KOPT-K1 (cell line): ENCODE results near the gene OR2F1.

ENCODE experiments used
- H3K27ac ChIP-seq: fragments of 200-600 bp; sonication (generic); 2 replicates; pipeline ENCODE4 v1.5.1; 2016; ENCODE audit warnings: antibody characterized with exemption, mild to moderate bottlenecking, low read depth, low read length; ENCODE audit not compliant: poor library complexity, severe bottlenecking
- H3K36me3 ChIP-seq: fragments of 200-600 bp; sonication (generic); 2 replicates; pipeline ENCODE4 v1.5.1; 2017; ENCODE audit warnings: antibody characterized with exemption, mild to moderate bottlenecking, low read length, moderate library complexity; ENCODE audit not compliant: insufficient read depth
- H3K9me3 ChIP-seq: fragments of 200-600 bp; sonication (generic); 2 replicates; pipeline ENCODE4 v1.5.1; 2017; ENCODE audit warnings: antibody characterized with exemption, low read length, mild to moderate bottlenecking; ENCODE audit not compliant: insufficient read depth, poor library complexity, severe bottlenecking

The OR2F1 gene

DNA sequence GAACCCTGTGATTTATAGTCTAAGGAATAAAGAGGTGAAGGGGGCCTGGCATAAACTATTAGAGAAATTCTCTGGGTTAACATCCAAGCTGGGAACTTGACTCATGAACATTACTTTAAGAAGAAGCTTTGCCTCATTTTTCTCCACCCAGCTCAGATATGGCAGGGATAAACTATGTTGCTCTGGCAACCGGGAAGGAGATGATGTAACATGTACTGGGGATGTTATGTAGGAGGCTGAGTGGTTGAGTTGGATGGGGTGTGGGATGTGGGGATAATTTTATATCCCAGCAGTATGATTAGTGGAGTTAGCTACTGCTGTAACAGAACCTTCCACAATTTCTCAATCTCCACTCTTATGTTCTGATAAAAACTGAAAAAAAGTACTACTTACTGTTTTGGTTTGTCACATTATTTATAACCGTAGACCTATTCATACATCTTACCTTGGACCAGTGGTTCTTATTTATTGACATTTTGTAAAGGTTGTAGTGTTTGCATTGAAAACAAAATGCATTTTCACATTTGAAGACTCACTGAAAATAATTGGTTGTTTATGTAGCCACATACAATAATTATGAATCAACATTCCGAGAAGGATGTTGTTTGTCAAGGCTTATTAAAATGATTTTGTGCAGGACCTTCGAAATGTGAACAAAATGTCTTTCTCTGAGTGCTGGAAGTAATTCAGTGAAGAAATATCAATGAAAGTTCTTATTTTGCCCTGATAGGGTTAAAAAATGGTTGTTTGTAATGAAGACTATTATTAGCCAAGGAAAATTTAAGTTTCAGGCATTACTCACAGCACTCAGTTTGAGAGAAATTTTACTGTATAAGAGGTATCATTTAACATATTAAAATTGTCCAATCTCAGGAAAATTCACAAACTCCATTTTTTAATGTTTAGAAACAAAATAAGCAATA lies 18.3 kb upstream of the OR2F1 start:
- no peak overlapping the region for H3K27ac ChIP-seq

DNA sequence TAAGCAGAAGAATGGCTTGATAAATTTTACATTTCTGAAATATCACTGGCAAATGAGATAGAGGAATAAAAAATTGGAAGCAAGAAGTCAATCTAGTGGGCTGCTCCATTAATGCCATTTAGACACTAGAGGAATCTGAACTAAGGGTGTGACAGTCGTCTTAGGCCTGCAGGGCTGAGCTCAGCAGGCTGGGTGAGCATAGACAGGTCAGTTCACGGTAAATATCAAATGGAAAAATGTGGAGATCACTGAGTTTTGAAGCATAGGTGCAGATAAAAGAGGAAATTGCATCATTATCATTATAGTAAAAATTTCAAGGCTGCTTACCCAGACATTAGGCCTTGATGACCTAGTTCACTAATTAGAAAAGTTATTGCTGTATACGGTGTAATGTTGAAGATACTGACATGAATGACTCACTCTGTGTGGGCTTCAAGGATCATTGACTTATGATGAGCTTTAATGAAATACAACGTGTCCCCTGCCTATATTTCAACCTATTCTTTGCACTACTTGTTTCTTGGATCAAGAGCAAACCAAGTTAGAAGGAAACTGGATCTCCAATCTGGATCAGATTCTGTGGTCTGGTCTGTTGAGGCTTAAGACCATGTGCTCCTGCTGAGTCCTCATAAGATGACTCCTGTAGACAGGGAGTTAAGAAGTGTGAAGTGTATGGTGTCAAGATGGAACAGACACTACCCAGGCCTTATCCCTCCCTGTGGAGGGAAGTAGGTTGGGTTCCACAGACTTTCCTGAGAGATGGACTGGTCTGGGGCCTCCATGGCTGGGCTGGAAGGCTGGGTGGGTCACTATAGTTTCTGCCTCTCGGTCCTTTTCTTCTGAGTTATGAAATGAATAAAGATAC lies 16.0 kb upstream of the OR2F1 start:
- no peak overlapping the region for H3K27ac ChIP-seq
- H3K9me3 ChIP-seq: peaks cover 2% of the 10 kb centered on the region
- no peaks in the 10 kb centered on the region for H3K36me3 ChIP-seq

More for the DNA sequence above, 18.3 kb upstream of the OR2F1 start:
- H3K36me3 ChIP-seq: no peaks in the 10 kb centered on the region
- peaks cover 6% of the 10 kb centered on the region for H3K9me3 ChIP-seq

DNA sequence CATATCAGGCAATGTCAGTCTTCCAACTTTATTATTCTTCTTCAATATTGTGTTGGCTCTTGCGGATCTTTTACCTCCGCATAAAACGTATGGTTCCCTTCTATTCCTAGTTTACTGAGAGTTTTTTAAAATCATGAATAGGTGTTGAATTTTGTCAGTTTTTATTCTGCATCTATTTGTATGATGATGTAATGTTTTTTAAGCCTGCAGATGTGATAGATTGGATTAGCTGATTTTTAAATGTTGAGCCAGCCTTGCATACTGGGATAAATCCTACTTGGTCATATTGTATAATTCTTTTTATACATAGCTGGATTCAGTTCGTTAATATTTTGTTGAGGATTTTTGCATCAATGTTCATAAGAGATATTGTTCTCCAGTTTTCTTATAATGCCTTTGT lies 9.2 kb upstream of the OR2F1 start:
- H3K27ac ChIP-seq: no peak overlapping the region
- H3K36me3 ChIP-seq: no peaks in the 10 kb centered on the region
- no peaks in the 10 kb centered on the region for H3K9me3 ChIP-seq

DNA sequence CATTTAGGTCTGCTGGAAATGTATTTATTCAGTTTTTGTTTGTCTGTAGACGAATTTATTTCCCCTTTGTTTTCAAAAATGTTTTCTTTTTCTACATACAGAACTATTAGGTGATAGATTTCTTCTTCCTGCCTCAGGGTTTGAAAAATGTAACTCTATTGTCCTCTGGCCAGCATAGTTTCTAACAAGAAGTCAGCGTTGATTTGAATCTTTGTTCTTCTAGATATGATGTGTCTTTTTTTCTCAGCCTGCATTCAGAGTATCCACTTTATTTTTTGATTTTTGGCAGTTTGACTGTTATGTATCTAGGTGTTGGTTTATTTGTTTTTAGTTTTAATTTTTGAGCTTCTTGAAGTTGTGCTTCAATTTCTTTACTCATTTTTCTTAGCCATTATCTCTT lies 7.5 kb upstream of the OR2F1 start:
- Histone ChIP-seq H3K27ac (no peak overlapping the region), H3K9me3 (no peaks in the 10 kb centered on the region), H3K36me3 (no peaks in the 10 kb centered on the region)

DNA sequence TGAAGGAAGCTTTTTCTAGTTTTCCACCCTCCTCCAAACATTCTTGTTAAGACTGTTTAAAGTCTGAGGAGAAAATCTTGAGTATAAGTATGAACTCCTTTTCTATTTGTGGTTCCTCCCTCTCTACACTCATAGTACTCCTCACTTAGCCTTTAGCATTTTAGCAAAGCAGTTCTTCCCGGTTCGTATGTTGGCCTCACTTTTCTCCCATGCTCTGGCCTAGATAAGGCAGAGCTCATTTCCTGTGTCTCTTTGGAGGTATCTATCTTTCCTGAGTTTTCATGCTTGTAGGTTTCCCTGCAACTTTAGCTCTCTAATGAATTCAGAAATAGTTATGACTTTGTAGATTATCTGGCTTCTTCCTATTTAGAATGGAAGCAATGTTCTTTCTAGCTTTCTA lies 5.9 kb upstream of the OR2F1 start:
- Histone ChIP-seq H3K27ac (no peak overlapping the region), H3K9me3 (no peaks in the 10 kb centered on the region), H3K36me3 (no peaks in the 10 kb centered on the region)

DNA sequence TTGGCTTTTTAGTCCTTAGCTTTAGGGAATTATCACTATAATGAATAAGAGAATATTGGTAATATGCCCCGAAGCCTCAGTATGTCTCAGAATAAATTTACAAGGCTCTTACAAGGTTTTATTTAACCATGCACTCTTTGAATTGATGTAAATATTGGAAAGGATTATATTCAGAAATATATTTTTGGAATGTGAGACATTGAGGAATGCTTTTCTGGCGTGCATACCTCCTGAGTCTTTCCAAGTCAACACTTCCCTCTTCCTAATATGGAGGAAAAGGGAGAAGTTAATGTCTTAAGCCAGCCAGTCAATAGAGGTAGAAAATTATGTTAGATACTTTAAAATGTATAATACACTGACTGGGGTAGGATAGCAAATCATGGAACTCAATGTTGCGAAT lies 1.2 kb upstream of the OR2F1 start:
- no peaks in the 10 kb centered on the region for H3K36me3 ChIP-seq

DNA sequence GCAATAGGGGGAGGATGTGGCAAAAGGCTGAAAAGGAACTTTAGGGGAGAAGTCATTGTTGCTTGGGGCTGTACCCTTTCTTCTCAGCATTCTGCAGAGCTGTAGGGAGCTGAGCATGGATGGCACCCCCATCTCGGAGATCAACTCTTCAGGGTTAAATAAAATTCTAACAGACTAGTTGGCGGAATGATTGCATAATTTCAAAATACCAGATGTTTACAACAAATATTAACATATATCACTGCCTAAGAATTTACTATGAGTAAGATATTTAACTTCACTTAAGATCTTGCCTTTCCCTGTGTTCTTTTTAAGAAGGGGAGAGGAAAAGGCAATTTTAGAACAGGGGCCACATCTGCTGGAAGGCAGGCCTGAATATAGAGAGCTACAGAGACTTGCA lies 509 bp upstream of the OR2F1 start:
- no peaks in the 10 kb centered on the region for H3K9me3 ChIP-seq
- no peak overlapping the region for H3K27ac ChIP-seq
- no peaks in the 10 kb centered on the region for H3K36me3 ChIP-seq

More for the DNA sequence above, 1.2 kb upstream of the OR2F1 start:
- H3K9me3 ChIP-seq: no peaks in the 10 kb centered on the region
- no peak overlapping the region for H3K27ac ChIP-seq

DNA sequence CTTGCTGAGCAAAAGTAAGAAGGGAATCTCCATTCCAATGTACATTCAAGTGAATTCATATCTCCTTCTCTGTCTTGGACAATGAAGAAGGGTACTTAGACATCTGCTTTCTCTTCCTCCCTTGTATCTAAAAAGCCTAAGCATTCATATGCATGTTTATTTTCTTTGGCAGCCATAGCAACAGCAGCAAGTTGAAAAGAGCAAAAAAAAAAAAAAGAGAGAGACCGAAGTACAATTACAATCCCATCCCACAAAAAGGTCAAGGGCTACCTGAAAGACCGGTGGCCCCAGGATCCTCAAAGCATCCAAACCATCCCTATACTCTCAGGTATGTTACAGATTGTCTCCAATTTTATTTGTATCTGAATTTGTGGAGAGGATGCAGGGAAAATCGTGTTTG lies 4.1 kb downstream of the OR2F1 start:
- H3K27ac ChIP-seq: no peak overlapping the region
- no peaks in the 10 kb centered on the region for H3K36me3 ChIP-seq
- H3K9me3 ChIP-seq: no peaks in the 10 kb centered on the region

DNA sequence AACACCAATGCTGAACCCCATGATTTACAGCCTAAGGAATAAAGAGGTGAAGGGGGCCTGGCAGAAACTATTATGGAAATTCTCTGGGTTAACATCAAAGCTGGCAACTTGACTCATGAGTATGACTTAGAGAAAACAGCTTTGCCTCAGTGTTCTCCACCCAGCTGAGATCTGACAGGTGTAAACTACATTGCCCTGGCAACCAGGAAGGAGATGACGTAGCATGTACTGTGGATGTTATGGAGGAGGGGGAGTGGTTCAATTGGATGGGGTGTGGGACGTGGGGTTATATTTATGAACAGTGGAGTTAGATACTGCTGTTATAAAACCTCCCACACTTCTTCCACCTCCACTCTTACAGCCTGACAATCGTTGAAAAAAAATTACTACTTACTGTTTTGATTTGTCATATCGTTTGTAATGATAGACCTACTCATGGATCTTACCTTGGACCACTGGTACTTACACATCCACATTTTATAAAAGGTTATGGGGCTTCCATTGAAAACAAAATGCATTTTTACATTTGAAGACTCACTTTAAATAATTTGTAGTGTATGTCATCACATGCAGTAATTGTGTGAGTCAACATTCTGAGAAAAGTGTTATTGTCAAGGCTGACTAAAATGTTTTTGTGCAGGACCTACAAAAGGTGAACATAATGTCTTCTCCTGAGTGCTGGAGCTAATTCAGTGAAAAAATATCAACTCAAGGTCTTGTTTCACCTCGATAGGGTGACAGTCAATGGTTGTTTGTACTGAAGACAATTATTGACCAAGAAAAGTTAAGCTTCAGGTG lies 6.4 kb downstream of the OR2F1 start:
- H3K36me3 ChIP-seq: no peaks in the 10 kb centered on the region
- H3K9me3 ChIP-seq: no peaks in the 10 kb centered on the region
- H3K27ac ChIP-seq: no peak overlapping the region

DNA sequence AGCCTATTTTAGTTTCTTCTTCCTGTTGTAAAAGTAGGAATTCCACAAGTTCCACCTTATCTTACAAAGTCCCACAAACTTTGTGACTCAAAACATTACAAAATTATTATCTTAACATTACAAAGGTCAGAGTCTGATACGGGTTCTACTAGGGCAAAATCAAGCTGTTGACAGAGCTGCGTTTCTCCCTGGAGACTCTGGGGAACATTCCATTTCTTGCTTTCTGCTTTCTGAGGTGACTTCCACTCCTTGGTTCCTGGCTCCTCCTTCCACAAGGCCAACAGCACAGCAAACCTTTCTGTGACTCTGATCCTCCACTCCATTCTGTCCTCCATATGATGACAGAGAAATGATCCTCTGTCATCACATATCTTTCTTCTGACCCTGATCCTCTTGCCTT lies 10.6 kb downstream of the OR2F1 start:
- Histone ChIP-seq H3K9me3 (no peaks in the 10 kb centered on the region), H3K36me3 (no peaks in the 10 kb centered on the region), H3K27ac (no peak overlapping the region)

DNA sequence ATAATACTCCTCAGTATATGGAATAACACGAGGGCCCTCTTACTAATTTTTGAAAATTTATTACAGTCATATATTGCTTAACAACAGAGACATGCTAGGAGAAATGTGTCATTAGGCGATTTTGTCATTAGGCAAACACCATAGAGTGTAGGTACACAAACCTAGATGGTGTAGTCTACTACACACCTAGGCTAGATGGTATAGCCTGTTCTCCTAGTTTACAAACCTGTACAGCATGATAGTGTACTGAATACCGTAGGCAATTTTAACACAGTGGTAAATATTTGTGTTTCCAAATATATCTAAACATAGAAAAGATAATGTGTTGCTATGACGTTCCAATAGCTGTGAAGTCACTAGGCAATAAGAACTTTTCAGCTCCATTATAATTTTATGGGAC lies 12.8 kb downstream of the OR2F1 start:
- H3K27ac ChIP-seq: no peak overlapping the region

DNA sequence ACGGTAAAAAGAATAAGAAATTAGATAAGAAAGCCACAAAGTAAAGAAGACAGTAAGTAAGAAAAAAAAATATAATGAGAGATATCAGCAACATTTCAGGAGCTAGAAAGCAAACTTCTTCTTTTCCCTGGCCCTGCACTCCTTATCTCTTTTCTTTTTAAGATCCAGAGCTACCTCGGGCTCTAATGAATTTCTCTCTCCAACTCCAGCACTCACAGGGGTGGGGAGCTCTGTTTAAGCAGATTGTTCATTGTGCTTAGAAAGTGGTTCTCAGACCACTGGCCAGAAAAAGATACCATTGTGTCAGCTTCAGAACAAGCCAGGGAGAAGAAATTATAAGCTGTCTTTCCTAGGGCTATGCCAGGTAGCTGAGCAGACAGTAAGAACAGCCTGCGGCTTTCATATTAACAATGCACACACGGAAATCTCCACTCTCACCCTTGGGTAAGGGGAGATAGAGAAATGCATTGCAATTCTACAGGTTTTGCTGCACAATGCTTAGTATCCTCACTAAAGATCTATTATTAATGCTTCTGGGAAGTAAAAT lies 19.3 kb downstream of the OR2F1 start:
- no peaks in the 10 kb centered on the region for H3K36me3 ChIP-seq
- H3K9me3 ChIP-seq: no peaks in the 10 kb centered on the region
- H3K27ac ChIP-seq: no peak overlapping the region

More for the DNA sequence above, 12.8 kb downstream of the OR2F1 start:
- Histone ChIP-seq H3K36me3 (no peaks in the 10 kb centered on the region), H3K9me3 (no peaks in the 10 kb centered on the region)

DNA sequence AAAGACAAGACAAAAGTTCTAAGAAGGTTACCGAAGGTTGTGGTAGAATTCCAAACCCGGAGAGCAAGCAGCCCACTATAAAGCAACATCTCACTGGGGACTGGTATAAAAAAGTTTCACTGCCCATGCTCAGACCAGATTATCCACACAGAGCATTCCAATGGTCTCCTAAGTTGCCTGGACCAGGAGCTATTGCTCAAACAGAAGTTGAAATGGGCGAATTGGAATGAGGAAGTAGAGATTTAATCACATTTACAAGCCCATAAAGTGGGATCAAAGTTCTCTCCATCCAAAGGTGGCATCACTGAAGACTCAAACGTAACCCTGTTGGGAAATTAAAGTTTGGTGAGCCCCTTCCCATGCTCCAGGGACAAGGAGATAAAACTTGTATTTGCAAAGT lies 19.8 kb downstream of the OR2F1 start:
- H3K9me3 ChIP-seq: no peaks in the 10 kb centered on the region
- no peak overlapping the region for H3K27ac ChIP-seq
- no peaks in the 10 kb centered on the region for H3K36me3 ChIP-seq

DNA sequence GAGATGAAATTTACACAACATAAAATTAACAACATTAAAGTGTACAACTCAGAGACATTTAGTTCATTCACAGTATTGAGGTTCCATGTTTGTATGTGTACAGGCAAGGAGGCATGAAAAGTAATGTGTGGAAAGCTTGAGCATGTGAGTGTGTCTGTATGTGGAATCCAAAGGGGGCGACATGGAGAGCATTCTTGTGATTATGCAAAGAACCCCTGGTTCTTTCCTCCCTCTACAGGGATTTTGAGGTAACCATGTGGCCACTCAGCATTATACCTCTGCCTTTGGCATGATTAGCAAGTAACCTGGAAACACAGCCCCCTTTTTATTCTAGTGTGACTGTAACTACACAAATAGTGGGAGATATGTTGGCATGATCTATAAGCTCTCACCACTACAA lies 21.0 kb downstream of the OR2F1 start:
- Histone ChIP-seq H3K36me3 (no peaks in the 10 kb centered on the region), H3K27ac (no peak overlapping the region)

More for the DNA sequence above, 21.0 kb downstream of the OR2F1 start:
- no peaks in the 10 kb centered on the region for H3K9me3 ChIP-seq
